Activated B cell treated with CpG ODN at 0.5 μM for 24 hours (primary cell): ENCODE results near the gene PPP1CA. TPM values are rescaled to one million over a fixed set of nuclear protein-coding genes. Genes with fewer than 3 reads are reported as not detected.

ENCODE experiments used
- ATAC-seq: fragments of 200-7000 bp; cut with Tn5 transposase; one replicate; pipeline ENCODE4 v1.10.0; 2021; ENCODE audit warnings: low read depth, mild to moderate bottlenecking, moderate library complexity
- CTCF ChIA-PET: fragments of 350-600 bp; sonication (Branson Sonifier 250); formaldehyde crosslinking; loops from one replicate; lab custom pipeline; 2021; ENCODE audit warnings: antibody characterized with exemption; lab: Charles Lee
- POLR2A ChIA-PET: fragments of 350-600 bp; sonication (Branson Sonifier 250); formaldehyde crosslinking; loops from one replicate; lab custom pipeline; 2021; ENCODE audit warnings: antibody characterized with exemption; lab: Charles Lee
- DNase-seq: peaks from one replicate; pipeline ENCODE4 v3.0.0; 2022
- H3K27ac Mint-ChIP-seq: one replicate; pipeline ENCODE4 v1.8.0; 2020; ENCODE audit warnings: mixed read lengths
- H3K27me3 Mint-ChIP-seq: one replicate; pipeline ENCODE4 v1.8.0; 2021; ENCODE audit warnings: mixed read lengths
- H3K36me3 Mint-ChIP-seq: one replicate; pipeline ENCODE4 v1.8.0; 2021; ENCODE audit warnings: low read depth, mixed read lengths
- H3K4me1 Mint-ChIP-seq: one replicate; pipeline ENCODE4 v1.8.0; 2021; ENCODE audit warnings: mixed read lengths
- H3K4me3 Mint-ChIP-seq: one replicate; pipeline ENCODE4 v1.8.0; 2020; ENCODE audit warnings: mild to moderate bottlenecking, mixed read lengths
- H3K9me3 Mint-ChIP-seq: one replicate; pipeline ENCODE4 v1.8.0; 2020; ENCODE audit warnings: mixed read lengths
- intact Hi-C: fragments of 100-400 bp; cut with micrococcal nuclease; formaldehyde crosslinking; loops from one replicate; pipeline ENCODE4 v1.15.1; 2024
- total RNA-seq: library from RNA; stranded (reverse); gene quantifications from 2 replicates; pipeline ENCODE4 v1.2.3, GENCODE V29; 2022
- TF ChIP-seq, protein P1 (sequence below): fragments of 200-600 bp; IDR thresholded peaks from one replicate; pipeline ENCODE4 v1.8.0; 2022; ENCODE audit warnings: antibody characterized with exemption, mild to moderate bottlenecking

PPP1CA gene
- total RNA-seq, 1 donor from 2014 or later = 349 TPM

- peak overlapping the region; percentile 80 for H3K4me3 Mint-ChIP-seq
- ATAC-seq (peak; percentile 47), DNase-seq (no peak)
- TF ChIP-seq, protein P1, sequence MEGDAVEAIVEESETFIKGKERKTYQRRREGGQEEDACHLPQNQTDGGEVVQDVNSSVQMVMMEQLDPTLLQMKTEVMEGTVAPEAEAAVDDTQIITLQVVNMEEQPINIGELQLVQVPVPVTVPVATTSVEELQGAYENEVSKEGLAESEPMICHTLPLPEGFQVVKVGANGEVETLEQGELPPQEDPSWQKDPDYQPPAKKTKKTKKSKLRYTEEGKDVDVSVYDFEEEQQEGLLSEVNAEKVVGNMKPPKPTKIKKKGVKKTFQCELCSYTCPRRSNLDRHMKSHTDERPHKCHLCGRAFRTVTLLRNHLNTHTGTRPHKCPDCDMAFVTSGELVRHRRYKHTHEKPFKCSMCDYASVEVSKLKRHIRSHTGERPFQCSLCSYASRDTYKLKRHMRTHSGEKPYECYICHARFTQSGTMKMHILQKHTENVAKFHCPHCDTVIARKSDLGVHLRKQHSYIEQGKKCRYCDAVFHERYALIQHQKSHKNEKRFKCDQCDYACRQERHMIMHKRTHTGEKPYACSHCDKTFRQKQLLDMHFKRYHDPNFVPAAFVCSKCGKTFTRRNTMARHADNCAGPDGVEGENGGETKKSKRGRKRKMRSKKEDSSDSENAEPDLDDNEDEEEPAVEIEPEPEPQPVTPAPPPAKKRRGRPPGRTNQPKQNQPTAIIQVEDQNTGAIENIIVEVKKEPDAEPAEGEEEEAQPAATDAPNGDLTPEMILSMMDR = no peak
- H3K4me1 Mint-ChIP-seq = peaks cover 90% of the 10 kb centered on the region
- POLR2A ChIA-PET = interaction anchor here (1.0 to 13.9 kb wide), 12 partner anchors 7 to 168 kb away, joined by 3 to 404 read pairs (median 7); partner anchors contain the start of genes AIP, POLD4, PPP1CA and PTPRCAP
- no peaks in the 10 kb centered on the region for H3K27me3 Mint-ChIP-seq
- H3K27ac Mint-ChIP-seq = peak overlapping the region; percentile 95
- peaks cover 30% of the 10 kb centered on the region for H3K36me3 Mint-ChIP-seq
- intact Hi-C loops = loop anchor here (1.0 kb wide), 2 partner anchors 9 to 18 kb away; partner anchors contain the start of gene RPS6KB2
- CTCF ChIA-PET = interaction anchor here (1.3 kb wide), 1 partner anchor 29 kb away, joined by 5 read pairs; the partner anchor contains the start of gene PTPRCAP
- no peaks in the 10 kb centered on the region for H3K9me3 Mint-ChIP-seq
These were observed 8.2 kb upstream of the PPP1CA start for GRCh38 chr11:67409781-67410368.

DNA sequence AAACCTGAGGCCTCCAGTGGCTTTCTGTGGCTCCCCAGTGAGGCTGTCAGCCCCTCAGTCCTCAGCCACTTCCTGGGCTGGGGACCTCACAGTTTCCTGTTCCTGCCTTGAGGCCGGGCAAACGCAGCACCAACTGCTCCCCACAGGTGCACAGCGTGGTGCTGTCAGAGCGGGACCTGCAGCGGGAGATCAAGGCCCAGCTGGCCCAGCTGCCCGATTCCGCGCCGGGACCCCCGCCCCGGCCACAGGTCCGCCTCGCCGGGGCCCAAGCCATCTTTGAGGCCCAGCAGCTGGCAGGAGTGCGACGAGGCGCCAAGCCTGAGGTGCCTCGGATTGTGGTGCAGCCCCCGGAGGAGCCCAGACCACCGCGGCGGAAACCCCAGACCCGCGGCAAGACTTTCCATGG is 7.6 kb upstream of the PPP1CA start:
- ChIA-PET POLR2A (interaction anchor here (0.8 to 3.5 kb wide), 18 partner anchors 10 to 169 kb away, joined by 3 to 113 read pairs (median 5); partner anchors contain the start of genes AIP, POLD4, PTPRCAP and RAD9A), CTCF (interaction anchor here (1.2 to 1.3 kb wide), 2 partner anchors 29 to 170 kb away, joined by 3 to 5 read pairs; partner anchors contain the start of gene PTPRCAP)
- Mint-ChIP-seq H3K9me3 (no peaks in the 10 kb centered on the region), H3K36me3 (peaks cover 33% of the 10 kb centered on the region), H3K27me3 (no peaks in the 10 kb centered on the region), H3K4me1 (peaks cover 93% of the 10 kb centered on the region), H3K4me3 (peak overlapping the region; percentile 80), H3K27ac (peak overlapping the region; percentile 95)
- DNase-seq (peak; percentile 61), ATAC-seq (peak; percentile 63)
- intact Hi-C loops = loop anchor here (1.0 kb wide), 1 partner anchor 19 kb away; the partner anchor contains the start of gene RPS6KB2
- TF ChIP-seq, protein P1 = no peak

- Mint-ChIP-seq H3K27ac (peak overlapping the region; percentile 88), H3K9me3 (no peaks in the 10 kb centered on the region), H3K27me3 (no peaks in the 10 kb centered on the region), H3K4me3 (peak overlapping the region; percentile 55), H3K36me3 (peaks cover 36% of the 10 kb centered on the region), H3K4me1 (peaks cover 95% of the 10 kb centered on the region)
- DNase-seq = no peak
- CTCF ChIA-PET = interaction anchor here (1.1 to 1.3 kb wide), 3 partner anchors 30 to 169 kb away, joined by 3 to 5 read pairs (median 3); partner anchors contain the start of gene PTPRCAP
- intact Hi-C loops = loop anchor here (1.0 kb wide), 1 partner anchor 20 kb away; the partner anchor contains the start of gene RPS6KB2
- no peak for ATAC-seq
- TF ChIP-seq, protein P1 = no peak
- POLR2A ChIA-PET = interaction anchor here (0.7 to 3.5 kb wide), 23 partner anchors 11 to 629 kb away, joined by 3 to 113 read pairs (median 5); partner anchors contain the start of genes AIP, CORO1B, POLD4 and PTPRCAP
These were observed 7.0 kb upstream of the PPP1CA start for GRCh38 chr11:67408437-67409200.

GRCh38 chr11:67407688-67408163 is 6.1 kb upstream of the PPP1CA start:
- H3K4me1 Mint-ChIP-seq = peaks cover 93% of the 10 kb centered on the region
- ChIA-PET POLR2A (interaction anchor here (0.7 to 3.5 kb wide), 18 partner anchors 12 to 630 kb away, joined by 3 to 113 read pairs (median 5); partner anchors contain the start of genes CORO1B, PITPNM1, PTPRCAP and RAD9A), CTCF (interaction anchor here (0.9 to 1.1 kb wide), 3 partner anchors 10 to 99 kb away, joined by 3 to 4 read pairs (median 3); no protein-coding TSS in a partner anchor)
- peak overlapping the region; percentile 88 for H3K27ac Mint-ChIP-seq
- peak overlapping the region; percentile 55 for H3K4me3 Mint-ChIP-seq
- DNase-seq = no peak
- H3K9me3 Mint-ChIP-seq = no peaks in the 10 kb centered on the region
- TF ChIP-seq, protein P1 = no peak
- H3K27me3 Mint-ChIP-seq = no peaks in the 10 kb centered on the region
- no peak for ATAC-seq
- intact Hi-C loops = no loop called here
- peaks cover 36% of the 10 kb centered on the region for H3K36me3 Mint-ChIP-seq
